Pancreas (tissue), 10 donors: Measurements from ENCODE around the gene TLR10. TPM values are rescaled to one million over a fixed set of nuclear protein-coding genes. Genes with fewer than 3 reads are reported as not detected.
"Not testable (repeated sequence)": the region's sequence is repeated elsewhere in the genome, so short reads cannot be mapped to it uniquely, and the experiment has no call there.

Experiments
- ATAC-seq, 4 donors: fragments of 200-7000 bp; cut with Tn5 transposase; one replicate each; pipeline versions ENCODE4 v1.8.0 to v1.9.1; 2020; ENCODE audit warnings: mild to moderate bottlenecking in 4 of 4, moderate library complexity in 4 of 4
- DNase-seq, 6 donors: peaks; one replicate each; pipeline ENCODE4 v3.0.0-alpha.2; 2020
- FAIRE-seq: peaks from 2 replicates; lab custom pipeline; 2012; peaks lifted over from hg19 to GRCh38; lab: Jason Lieb, UNC
- H3K27ac ChIP-seq, 4 donors: fragments of 200-600 bp; sonication (generic); 1 replicate in 3 of 4; 2 replicates in 1 of 4; pipeline versions ENCODE4 v1.5.0 to v1.8.0; 2020
- H3K27me3 ChIP-seq, 4 donors: fragments of 200-600 bp; one replicate each; pipeline ENCODE4 v1.8.0; 2021
- H3K36me3 ChIP-seq, 3 donors: fragments of 200-600 bp; sonication (generic) in 1 of 3; one replicate each; pipeline versions ENCODE4 v1.5.0 to v1.8.0; 2020 to 2021
- H3K4me1 ChIP-seq, 3 donors: fragments of 200-600 bp; one replicate each; pipeline ENCODE4 v1.8.0; 2021
- H3K4me3 ChIP-seq, 4 donors: fragments of 200-600 bp; sonication (generic) in 2 of 4; one replicate each; pipeline versions ENCODE4 v1.5.0 to v1.8.0; 2020 to 2021
- H3K9me3 ChIP-seq, 4 donors: fragments of 200-600 bp; one replicate each; pipeline ENCODE4 v1.8.0; 2021
- WGBS, 2 donors: extraction: QIAGEN DNeasy Blood & Tissue Kit; methylation state at CpG; one replicate each; pipeline ENCODE4 v1.1.7; 2013; 5-methylcytosine and 5-hydroxymethylcytosine counted together
- intact Hi-C, 3 donors: fragments of 100-400 bp; cut with DNase I; formaldehyde crosslinking; loops; one replicate each; pipeline versions ENCODE4 v1.11.1 to v1.14.2; 2022
- polyA plus RNA-seq, 2 donors: library from polyadenylated mRNA; stranded (reverse); fragments of 200-250 nt; gene quantifications; one replicate each; pipeline ENCODE4 v1.2.3, GENCODE V29; 2013
- total RNA-seq, 6 donors: library from RNA; stranded (reverse); fragmentation: NEBNext Ultra II Directional in 4 of 6; extraction: Animal tissue kit (Norgen Biotek cat#: 25700) in 4 of 6; gene quantifications; one replicate each; pipeline versions ENCODE4 v1.2.1 to v1.2.4, GENCODE V29; 2021 to 2023
- TF ChIP-seq, protein P1 (sequence below), 4 donors: fragments of 200-600 bp; sonication (generic) in 3 of 4; IDR thresholded peaks; one replicate each; pipeline versions ENCODE4 v1.5.0 to v1.8.0; 2021; ENCODE audit warnings: antibody characterized with exemption in 4 of 4
- donor health status: healthy with polysubstance abuse.
- donor health status: DM: no; HTN: no; CAD: no; lungs with moderate emphysema.
- donor health status: DM: no; HTN: no; CAD: no.
- donor health status: control.
- donor health status: control.
- donor health status: Bipolar disorder and iron deficiency.
- donor health status: DM: yes; HTN: yes; CAD: no.
- donor health status: DM: no; HTN: no; CAD: no.
- donor health status: DM: no; HTN: no; CAD: no.
- donor health status: DM: yes; HTN: yes; CAD: no.

Gene TLR10
- total and polyA plus RNA-seq, 8 donors: 0.04 to 1.2 (median 0.16) TPM; not detected in 1

DNA sequence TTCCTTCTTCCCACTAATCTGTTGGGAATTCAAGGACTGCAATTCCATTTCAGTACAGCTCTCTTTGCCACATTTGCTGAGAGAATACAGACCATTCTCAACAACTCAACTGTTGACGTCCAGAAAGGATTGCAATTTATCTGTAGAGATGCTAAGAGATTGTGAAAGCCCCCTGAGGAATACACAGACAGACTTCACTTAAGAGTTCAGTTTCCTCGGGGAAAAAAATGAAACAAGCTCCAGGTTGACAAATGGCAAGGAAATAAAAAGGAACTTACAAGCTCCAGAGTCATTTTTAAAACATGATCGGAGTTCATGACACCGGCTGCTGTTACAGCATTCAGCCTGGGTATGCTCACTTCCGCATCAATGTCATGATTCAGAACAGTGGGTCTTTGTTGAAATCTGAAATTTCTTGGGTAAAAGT lies 13.8 kb downstream of the TLR10 start:
- no peak for FAIRE-seq

GRCh38 chr4:38766940-38767339 lies 15.8 kb downstream of the TLR10 start:
- not testable (repeated sequence) for H3K9me3 ChIP-seq, H3K4me1 ChIP-seq, DNase-seq, H3K36me3 ChIP-seq, FAIRE-seq, H3K27me3 ChIP-seq, H3K4me3 ChIP-seq, H3K27ac ChIP-seq, ATAC-seq
- WGBS, 2 donors: 90 to 97% methylated on average over 2 of the region's 2 CpGs
- intact Hi-C loops: loop anchor here in 2 of 3 donors (10.0 kb wide), 2 partner anchors 78 to 98 kb away; partner anchors contain the start of gene FAM114A1 (in 1 of the 2)

More for the DNA sequence above, 13.8 kb downstream of the TLR10 start:
- ATAC-seq (peak in 3 of 4 donors; percentile 73 to 80 (median 77)), DNase-seq (no peak)
- Histone ChIP-seq H3K9me3 (no peaks in the 10 kb centered on the region), H3K27me3 (no peaks in the 10 kb centered on the region), H3K36me3 (no peaks in the 10 kb centered on the region), H3K4me1 (no peaks in the 10 kb centered on the region), H3K27ac (peak overlapping the region in 3 of 4 donors; percentile 22 to 59 (median 37)), H3K4me3 (no peak overlapping the region)
- 47 to 51% methylated on average over 5 of the region's 5 CpGs for WGBS, 2 donors
- TF ChIP-seq, protein P1, sequence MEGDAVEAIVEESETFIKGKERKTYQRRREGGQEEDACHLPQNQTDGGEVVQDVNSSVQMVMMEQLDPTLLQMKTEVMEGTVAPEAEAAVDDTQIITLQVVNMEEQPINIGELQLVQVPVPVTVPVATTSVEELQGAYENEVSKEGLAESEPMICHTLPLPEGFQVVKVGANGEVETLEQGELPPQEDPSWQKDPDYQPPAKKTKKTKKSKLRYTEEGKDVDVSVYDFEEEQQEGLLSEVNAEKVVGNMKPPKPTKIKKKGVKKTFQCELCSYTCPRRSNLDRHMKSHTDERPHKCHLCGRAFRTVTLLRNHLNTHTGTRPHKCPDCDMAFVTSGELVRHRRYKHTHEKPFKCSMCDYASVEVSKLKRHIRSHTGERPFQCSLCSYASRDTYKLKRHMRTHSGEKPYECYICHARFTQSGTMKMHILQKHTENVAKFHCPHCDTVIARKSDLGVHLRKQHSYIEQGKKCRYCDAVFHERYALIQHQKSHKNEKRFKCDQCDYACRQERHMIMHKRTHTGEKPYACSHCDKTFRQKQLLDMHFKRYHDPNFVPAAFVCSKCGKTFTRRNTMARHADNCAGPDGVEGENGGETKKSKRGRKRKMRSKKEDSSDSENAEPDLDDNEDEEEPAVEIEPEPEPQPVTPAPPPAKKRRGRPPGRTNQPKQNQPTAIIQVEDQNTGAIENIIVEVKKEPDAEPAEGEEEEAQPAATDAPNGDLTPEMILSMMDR (IDR thresholded peaks at IDR 0.05): no peak
- intact Hi-C loops: loop anchor here in 2 of 3 donors (10.0 kb wide), 2 partner anchors 76 to 96 kb away; partner anchors contain the start of gene FAM114A1 (in 1 of the 2)

DNA sequence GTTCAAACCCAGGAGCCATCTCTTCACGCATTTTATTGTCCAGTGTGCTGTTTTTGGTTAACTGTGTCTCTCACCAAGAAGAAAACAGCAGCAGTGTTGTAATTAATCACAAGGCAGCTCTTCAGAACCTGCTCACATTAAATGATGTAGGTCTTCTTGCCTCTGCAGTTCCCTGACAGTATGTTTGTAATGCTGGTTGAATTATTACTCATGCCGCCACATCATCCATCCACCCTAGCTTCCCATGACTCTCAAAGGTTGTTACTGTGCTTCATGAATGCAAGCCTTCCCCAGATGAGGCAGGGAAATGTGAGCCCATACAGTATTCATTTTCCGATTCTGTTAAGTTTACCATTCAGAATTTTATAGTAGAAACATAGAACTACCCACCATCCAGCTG lies 17.4 kb downstream of the TLR10 start:
- ATAC-seq (no peak), DNase-seq (no peak), FAIRE-seq (no peak)
- no peak overlapping the region for H3K4me3 ChIP-seq
- H3K27ac ChIP-seq: no peak overlapping the region
- 93 to 97% methylated on average over 3 of the region's 3 CpGs for WGBS, 2 donors
- intact Hi-C loops: loop anchor here in 2 of 3 donors (10.0 kb wide), 2 partner anchors 79 to 99 kb away; partner anchors contain the start of gene FAM114A1 (in 1 of the 2)
- H3K36me3 ChIP-seq: no peaks in the 10 kb centered on the region
- H3K4me1 ChIP-seq: no peaks in the 10 kb centered on the region
- H3K9me3 ChIP-seq: no peaks in the 10 kb centered on the region
- no peaks in the 10 kb centered on the region for H3K27me3 ChIP-seq
- TF ChIP-seq, protein P1 (IDR thresholded peaks at IDR 0.05): no peak

DNA sequence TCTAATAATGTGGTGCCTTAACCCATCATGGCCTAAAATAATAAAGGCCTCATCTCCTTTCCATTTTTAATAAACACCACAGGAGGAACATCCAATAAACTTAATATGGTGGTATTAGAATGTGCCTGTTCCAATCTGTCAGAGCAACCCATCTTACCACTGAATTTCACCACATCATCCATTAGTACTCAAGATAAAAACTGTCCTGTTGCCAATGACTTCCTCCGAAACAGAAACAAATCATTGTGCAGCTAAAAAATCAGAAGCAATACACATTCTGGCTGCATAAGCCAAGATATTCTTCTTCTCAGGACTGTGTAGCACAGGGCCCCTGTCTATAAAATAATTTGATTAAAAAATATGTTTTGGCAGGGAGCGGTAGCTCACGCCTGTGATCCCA lies 18.5 kb downstream of the TLR10 start:
- no peak for FAIRE-seq
- Histone ChIP-seq H3K27me3 (no peaks in the 10 kb centered on the region), H3K4me1 (no peaks in the 10 kb centered on the region), H3K36me3 (no peaks in the 10 kb centered on the region), H3K9me3 (no peaks in the 10 kb centered on the region), H3K27ac (no peak overlapping the region), H3K4me3 (no peak overlapping the region)
- 92 to 97% methylated on average over 3 of the region's 3 CpGs for whole genome bisulfite sequencing, 2 donors
- intact Hi-C loops: loop anchor here in 2 of 3 donors (10.0 kb wide), 2 partner anchors 81 to 101 kb away; partner anchors contain the start of gene FAM114A1 (in 1 of the 2)
- ATAC-seq: no peak
- DNase-seq: no peak
- TF ChIP-seq, protein P1 (IDR thresholded peaks at IDR 0.05): no peak

- 87 to 93% methylated on average over 14 of the region's 14 CpGs for WGBS, 2 donors
- no peaks in the 10 kb centered on the region for H3K27me3 ChIP-seq
- no peak for ATAC-seq
- H3K4me1 ChIP-seq: no peaks in the 10 kb centered on the region
- no peak overlapping the region for H3K4me3 ChIP-seq
- intact Hi-C loops: loop anchor here in 2 of 3 donors (10.0 kb wide), 2 partner anchors 82 to 102 kb away; partner anchors contain the start of gene FAM114A1 (in 1 of the 2)
- H3K36me3 ChIP-seq: no peaks in the 10 kb centered on the region
- H3K9me3 ChIP-seq: no peaks in the 10 kb centered on the region
- no peak overlapping the region for H3K27ac ChIP-seq
- TF ChIP-seq, protein P1 (IDR thresholded peaks at IDR 0.05): no peak
- no peak for DNase-seq
- FAIRE-seq: no peak
Measured at GRCh38 chr4:38762560-38762959, 20.2 kb downstream of the TLR10 start.
